GM13977 (cell line): Measurements from ENCODE around the gene INKA2.

ENCODE experiments used
- DNase-seq: peaks from one replicate; pipeline ENCODE4 v3.0.0; 2012; ENCODE audit warnings: low spot score
- CTCF ChIP-seq: IDR thresholded peaks from 2 replicates; pipeline ENCODE4 v1.5.1; 2012; ENCODE audit warnings: mild to moderate bottlenecking, control low read depth; ENCODE audit not compliant: insufficient read depth; ENCODE audit errors: extremely low read depth, missing control alignments
- in situ Hi-C: fragments of 300-500 bp; cut with MboI; formaldehyde crosslinking; loops from one replicate; pipeline ENCODE4 v1.12.0; 2022; ENCODE audit warnings: low sequenced_read_pairs, low pct_unique_long_range_greater_than_20kb, mixed read lengths, inconsistent platforms; ENCODE audit not compliant: unreplicated experiment

Gene INKA2

DNA sequence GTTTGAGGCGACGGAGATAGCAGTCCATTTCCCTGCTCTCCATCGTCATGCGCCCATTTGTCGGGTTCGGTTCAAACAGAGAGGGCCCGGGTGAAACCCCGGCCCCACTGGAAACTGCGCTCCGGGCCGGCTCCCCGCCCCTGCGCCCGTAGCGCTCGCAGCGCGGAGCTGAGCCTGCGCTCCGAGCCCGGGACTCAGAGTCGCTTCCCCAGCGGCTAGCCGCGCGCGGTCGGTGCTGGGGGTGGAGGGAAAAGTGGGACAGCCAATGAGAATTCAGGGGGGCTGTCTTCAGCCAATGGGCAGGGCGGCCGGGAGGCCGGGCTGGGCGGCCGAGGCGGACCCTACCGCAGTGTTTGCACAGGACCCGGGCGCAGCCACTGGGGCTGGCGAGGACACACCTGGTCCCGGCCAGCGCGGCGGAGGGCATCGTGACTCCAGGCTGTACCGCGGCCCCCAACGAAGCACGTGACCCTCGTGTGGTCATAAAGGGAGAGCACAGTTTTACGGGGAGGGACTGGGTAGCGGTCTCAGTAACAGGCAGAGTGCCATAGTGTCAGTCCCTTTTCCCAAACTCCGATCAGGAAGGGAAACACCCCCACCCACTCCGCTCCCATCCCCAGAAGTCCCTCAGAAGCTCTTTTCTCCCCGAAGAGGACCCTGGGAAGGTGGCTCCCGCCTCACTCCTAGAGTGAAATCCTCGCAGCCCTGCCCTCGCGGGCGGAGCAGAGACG is at the start of gene INKA2:
TSS of gene INKA2 (minus strand) at position 202 of the 731 bp plus-strand sequence. CDS start at position 49, 153 bp downstream.
- in situ Hi-C loops: no loop called here

GRCh38 chr1:111786669-111787207 is 47.5 kb upstream of the INKA2 start:
- in situ Hi-C loops: no loop called here
- DNase-seq: no peak
- no peak for TF ChIP-seq CTCF

More for the DNA sequence above, at the start of gene INKA2:
- no peak for TF ChIP-seq CTCF
- DNase-seq: peak; percentile 94

DNA sequence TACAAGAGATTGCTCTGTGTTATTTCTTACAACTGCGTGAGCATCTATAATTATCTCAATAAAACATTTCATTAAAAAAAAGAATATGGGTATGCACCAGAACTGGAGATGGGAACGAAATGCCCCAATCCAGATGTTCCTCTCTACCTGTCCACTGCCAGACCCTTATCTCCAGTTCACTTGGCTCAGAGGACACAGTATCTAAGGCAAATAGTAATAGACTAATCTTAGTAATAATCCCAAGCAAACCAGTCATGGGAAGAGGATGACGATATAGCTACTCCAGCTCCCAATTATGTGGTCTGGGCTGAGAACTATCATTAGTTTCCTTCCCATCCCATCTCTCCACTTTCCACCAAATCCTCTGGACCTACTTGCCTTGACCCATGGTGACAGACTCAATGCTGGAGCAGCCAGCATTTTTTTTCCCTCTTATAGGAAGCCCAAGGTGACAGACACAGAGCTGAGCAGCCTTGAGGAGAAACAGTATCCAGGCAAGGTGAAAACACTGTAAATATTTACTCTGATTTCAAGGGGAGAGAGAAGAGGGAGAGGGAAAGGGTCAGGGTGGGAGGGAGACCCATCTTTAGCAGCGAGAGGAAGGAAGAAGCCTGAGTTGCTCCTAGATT is 45.2 kb upstream of the INKA2 start:
- TF ChIP-seq CTCF: no peak
- DNase-seq: no peak
- in situ Hi-C loops: no loop called here

DNA sequence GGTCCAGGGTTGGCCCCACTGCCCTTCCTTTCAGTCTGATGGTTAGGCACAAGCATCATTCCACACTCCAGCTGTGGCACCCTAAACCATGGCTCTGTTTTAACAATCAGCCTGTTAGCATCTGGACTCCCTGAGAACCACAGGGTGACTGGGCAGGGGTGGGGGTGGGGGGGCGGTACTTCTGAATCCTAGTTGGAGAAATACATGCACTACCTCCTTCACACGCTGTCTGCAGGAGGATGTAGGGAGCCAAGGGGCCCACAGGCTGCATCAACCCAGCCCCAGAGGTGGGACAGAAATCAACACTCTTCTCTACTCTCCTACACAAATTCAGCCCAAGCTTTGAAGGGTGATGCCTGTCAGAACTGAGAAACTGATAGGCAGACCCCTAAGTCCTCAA is 40.4 kb upstream of the INKA2 start:
- in situ Hi-C loops: no loop called here
- DNase-seq: no peak
- TF ChIP-seq CTCF: no peak

- DNase-seq: no peak
- no peak for TF ChIP-seq CTCF
- in situ Hi-C loops: no loop called here
These were observed 39.4 kb upstream of the INKA2 start for GRCh38 chr1:111778541-111779051.

GRCh38 chr1:111778066-111778465 is 38.9 kb upstream of the INKA2 start:
- in situ Hi-C loops: no loop called here
- TF ChIP-seq CTCF: no peak
- DNase-seq: no peak
